ENCODE data around the gene DDRGK1.
A peak's percentile ranks its signal among the peaks of the same experiment; 100 is the strongest.
"Not testable (repeated sequence)": the region's sequence is repeated elsewhere in the genome, so short reads cannot be mapped to it uniquely, and the experiment has no call there.

Gene DDRGK1

DNA sequence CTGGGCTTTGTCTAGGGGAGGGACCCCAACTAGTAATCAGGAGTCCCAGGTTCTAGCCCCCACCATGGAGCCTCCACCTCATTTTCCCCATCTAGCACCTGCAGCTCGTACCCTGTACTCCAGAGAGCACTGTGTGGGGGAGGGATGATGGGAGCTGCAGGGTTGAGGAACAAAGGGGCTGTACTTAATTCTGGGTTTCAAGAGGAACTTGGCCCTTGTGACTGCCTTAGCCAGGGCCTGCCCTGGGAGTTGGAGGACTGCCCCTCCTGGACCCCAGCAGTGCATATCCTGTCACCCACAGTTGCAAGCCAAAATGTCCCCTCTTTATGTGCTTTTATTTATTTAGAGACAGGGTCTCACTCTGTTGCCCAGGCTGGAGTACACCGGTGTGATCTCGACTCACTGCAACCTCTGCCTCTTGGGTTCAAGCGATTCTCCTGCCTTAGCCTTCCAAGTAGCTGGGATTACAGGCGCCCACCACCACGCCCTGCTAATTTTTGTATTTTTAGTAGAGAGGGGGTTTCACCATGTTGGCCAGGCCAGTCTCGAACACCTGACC, 11.0 kb upstream of the DDRGK1 start:
- not testable (repeated sequence) for DNase-seq (ENCODE audit: low spot score)

DNA sequence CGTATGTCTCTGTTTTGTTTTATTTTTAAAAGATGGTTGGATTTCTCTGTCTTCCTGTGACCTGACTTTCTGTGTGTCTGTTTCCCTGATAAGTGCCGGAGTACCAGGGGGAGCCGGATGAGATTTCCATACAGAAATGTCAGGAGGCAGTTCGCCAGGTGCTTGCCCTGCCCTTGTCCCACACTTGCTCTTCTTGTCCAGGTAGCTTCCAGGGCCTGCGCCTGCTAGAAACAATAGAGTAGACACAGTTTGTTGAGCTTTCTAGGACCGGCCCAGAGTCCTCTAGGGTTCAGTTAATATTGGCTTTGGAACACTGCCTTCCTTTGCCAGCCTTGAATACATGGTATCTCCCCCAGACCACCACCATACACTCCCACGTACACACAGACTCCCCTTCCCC, 8.7 kb upstream of the DDRGK1 start:
- DNase-seq (ENCODE audit: low spot score) = no peak

DNA sequence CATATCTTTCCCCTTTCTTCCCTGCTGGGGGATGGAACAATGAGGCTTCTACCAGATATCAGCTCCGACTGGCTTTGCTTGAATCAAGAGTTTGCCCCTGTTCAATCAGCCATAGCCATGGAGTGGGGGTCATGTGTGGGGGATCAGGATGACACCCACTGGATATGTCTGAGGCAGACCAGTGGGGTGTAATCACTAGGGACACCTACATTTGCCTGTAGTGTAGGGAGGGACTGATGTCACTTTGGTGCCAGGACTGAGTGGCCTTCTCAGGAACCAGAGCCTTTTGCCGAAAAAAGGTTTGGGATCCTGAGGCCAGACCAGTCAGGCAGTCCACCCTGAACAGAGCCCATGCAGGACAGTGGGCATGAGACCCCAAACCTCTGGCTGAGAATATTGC, 5.9 kb upstream of the DDRGK1 start:
- DNase-seq (ENCODE audit: low spot score) = no peak

DNA sequence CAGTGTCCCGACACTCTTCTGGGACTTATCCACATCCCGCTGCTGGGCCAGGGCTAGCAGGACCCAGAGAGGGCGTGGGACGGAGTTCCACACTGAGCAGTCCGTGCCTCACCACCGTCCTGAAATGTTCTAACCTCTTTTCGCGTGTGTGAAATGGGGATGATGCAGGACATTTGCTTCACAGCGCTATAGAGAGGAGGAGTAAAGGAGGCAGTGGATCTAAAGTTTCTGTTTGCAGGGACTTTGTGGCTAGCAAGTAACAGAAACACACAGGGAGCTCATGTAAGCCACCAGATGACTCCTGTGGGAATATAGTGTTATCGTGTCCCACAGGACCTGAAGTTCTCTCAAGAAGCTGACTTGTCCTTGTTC, 5.5 kb upstream of the DDRGK1 start:
- no peak for DNase-seq (ENCODE audit: low spot score)

DNA sequence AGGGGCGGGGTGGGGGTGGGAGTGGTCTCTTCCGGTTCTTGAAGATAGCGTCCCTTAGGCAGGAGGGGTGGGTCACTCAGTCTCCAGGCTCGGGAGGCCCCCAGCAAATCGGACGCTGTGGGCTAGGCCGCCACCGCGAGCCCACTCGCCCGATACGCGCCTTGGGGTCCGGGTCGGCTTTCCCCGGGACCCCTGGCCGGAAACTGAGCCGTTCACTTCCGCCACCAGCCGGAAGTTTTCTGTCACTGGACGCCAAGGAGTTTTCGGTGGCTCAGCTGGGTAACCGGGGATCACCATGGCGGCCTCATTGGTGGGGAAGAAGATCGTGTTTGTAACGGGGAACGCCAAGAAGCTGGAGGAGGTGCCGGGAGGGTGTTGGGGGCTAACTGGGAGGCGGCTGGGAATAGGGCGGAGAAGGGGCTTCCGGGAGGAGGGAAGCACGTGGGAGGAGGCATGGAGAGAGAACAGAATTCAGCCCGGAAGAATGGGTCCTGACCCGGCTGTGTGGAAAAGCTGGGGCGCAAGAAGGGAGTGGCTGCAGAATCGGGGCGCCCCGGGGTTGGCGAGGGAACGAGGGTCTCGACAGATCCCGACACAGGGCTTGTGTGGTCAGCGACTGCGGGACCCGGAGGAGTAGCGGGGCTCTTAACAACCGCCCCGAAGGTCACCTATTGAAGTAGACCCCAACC, 4.9 kb upstream of the DDRGK1 start, which contains the start of gene ITPA:
Gene ITPA (plus strand): TSS at position 242 of the 689 bp plus-strand sequence. CDS start 54 bp downstream, at position 296.
- DNase-seq (ENCODE audit: low spot score) = peak; percentile 51

DNA sequence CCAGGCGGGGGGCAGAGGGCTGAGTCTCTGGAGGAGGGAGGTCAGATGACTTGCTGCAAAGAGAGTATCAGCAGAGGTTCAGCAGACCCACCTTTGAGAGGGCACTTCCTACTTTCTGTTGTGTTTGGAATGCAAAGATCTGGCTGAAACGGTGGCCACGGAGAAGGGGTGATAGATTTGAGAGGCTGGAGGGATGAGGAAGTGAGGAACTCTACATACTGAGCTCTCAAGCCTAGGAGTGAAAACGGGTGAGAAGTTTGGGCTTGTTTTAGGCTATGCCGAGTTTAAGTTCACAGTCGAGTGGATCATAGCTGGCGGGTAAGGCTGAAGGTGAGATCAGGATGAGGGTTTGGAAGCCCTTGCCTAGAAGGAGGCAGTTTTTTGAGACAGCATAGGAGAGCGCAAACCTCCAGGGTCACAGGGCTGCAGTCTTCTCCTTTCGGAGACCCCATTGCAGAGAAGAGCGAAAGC, 4.3 kb upstream of the DDRGK1 start:
- DNase-seq (ENCODE audit: low spot score) = no peak

DNA sequence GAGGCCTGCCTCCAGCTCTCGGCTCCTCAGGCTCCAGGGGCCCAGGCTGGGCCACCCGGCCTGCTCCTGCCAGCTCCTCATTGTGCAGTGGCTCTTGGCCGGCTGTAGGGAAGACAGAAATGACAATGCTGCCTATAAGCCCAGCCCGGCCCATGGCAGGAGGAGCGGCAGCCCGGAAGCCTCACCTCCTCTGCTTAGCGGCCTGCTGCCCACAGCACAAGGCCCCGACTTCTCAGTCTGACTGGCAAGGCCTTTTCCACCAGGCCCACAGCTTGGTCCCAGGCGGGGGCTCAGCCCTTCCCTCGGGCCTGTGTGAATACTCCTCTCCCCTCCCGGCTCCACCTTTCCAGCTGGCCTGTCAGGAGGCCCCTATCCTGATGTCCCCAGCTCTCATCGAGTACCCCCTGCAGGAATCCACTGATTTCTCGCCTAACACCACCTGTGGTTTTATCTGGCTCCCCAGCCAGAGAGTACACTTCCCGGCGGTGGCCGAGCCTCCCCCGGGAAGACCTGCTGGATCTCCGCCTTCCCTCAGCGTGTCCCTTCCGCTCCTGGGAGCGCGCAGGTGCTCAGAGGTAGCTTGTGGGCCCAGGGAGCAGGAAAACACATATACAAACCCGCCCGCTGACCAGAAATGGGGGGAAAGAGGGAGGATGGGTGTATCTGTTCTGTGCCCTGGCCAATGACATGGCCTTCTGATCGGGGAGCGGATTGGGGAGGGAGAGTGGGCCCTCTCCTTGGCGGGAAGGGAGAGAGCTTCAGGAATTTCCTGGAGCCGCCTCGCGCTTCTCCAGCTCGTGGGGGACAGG, 963 bp downstream of the DDRGK1 start:
- DNase-seq (ENCODE audit: low spot score) = no peak

DNA sequence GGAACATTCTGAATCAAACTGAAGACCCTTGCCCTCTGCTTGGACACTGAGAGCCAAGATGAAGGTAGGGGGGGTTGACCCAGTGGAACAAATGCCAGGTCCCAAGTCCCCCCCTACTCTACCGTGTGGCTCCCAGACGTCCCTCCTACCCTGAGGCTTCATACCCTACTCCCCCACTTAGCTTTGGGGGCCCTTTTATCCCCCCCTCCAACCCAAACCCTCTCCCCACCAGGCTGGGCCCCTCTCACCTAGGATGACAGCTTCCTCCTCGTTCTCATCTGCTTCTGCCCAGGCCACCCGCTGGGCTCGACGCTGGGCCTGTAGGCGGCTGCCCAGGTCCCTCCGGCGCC, 1.5 kb downstream of the DDRGK1 start:
- no peak for DNase-seq (ENCODE audit: low spot score)

DNA sequence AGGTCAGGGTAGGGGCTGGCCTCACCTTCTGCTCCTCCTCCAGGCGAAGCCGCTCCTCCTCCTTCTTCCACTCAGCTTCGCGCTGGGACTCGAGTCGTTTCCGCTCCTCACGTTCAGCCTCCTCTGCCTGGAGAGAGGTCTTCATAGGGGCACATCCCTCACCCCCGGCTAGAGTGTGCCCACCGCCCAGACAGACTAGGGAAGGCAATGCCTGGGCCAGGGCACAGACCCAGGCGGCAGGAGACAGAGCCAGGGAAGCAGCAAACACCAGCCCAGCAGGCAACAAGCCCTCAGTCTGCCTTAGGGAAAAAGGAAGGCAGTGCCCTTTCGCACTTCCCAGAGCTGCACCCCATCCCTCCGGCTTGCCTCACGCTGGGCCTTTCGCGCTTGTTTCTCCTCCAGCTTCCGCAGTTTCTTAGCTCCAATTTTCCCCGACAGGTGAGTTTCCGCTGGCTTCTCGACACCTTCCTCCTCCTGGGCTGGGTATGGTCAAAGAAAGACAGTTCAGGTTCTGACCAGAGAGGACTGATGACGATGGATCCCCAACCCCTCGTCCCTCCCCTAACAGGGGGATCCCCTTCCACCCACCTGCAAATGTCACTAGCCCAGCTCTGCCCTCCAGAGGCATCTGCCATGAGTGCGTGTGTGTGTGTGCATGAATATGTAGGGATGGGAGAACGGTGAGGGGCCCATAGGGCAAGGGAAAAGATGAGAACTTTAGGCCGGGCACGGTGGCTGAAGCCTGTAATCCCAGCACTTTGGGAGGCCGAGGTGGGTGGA, 4.3 kb downstream of the DDRGK1 start:
- no peak for DNase-seq (ENCODE audit: low spot score)

DNA sequence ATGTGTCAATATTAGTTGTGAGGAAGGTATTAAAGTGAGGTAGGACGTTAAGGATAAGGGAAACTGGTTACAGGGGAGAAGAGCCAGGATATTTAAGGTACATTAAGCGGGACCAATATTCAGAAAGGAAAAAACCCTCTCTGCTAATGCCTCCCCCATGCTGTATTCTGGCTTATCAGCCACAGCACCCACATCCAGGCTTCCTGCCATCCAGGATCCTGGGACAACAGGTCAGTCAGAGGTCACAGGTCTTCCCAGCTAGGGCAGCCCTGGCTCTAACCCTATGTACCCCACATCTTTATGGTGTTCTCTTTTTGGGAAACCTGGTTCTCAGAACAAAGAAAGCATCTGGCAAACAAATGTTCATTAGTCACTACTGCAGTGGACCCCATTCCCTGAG, 5.3 kb downstream of the DDRGK1 start:
- DNase-seq (ENCODE audit: low spot score) = no peak

DNA sequence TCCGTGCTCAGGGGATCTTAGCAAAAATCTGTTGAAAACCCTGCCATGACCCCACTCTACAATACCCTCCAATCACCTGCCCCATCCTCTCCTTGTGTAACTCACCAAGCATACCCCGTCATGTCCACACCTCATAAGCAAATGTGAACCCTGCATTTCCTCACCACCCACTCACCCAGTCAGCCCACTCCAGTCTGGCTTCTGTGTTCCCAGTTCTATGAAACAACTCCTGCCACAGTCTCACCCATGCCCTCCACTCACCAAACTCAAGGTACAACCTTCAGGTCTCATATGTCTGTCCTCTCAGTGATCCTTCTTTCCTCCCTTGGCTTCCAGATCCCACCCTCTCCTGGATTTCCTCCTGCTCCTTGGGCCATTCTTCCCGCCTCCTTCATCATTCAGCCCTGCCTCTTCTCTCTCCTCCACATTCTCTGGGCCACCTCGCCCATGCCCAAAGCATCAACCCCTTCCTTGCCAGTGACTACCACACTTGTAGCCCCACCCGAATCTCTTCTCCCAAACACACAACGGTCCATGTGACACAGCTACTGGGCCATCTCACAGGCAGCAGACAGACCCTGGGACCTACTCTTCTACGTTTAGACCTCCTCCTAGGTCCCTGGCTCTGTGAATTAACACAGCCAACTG, 8.8 kb downstream of the DDRGK1 start:
- DNase-seq (ENCODE audit: low spot score) = no peak

DNA sequence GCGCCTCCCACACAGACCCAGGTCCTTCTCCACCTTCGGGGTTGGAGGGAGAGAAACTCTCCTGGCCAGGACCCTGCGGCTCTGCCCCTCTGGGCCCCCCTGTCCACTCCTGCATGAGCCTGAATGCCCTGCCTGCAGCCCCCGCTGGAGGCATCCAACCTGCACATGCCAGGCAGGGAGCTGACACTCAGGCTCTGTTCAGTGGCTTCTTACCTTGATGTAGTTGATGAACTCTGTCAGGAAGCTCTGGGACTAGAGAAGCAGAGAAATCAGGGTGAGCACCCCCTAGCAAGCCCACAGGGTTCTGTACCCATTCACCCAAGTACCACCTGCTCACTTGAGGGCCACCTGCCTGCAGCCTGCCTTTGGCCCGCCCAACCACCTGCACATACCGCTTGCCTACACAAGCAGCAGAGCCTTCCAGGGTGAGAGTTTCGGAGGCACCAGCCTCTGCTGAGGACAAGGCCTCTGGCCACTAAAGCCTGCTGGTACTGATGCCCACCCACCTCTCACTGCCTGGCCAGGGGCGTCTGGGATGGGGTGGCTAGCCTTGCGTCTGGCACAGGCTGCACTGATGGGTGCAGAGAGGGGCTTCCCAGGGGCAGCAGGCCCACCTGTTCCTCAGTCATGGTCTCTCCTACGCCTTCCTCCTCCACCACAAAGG, 9.7 kb downstream of the DDRGK1 start:
- DNase-seq (ENCODE audit: low spot score) = no peak

DNA sequence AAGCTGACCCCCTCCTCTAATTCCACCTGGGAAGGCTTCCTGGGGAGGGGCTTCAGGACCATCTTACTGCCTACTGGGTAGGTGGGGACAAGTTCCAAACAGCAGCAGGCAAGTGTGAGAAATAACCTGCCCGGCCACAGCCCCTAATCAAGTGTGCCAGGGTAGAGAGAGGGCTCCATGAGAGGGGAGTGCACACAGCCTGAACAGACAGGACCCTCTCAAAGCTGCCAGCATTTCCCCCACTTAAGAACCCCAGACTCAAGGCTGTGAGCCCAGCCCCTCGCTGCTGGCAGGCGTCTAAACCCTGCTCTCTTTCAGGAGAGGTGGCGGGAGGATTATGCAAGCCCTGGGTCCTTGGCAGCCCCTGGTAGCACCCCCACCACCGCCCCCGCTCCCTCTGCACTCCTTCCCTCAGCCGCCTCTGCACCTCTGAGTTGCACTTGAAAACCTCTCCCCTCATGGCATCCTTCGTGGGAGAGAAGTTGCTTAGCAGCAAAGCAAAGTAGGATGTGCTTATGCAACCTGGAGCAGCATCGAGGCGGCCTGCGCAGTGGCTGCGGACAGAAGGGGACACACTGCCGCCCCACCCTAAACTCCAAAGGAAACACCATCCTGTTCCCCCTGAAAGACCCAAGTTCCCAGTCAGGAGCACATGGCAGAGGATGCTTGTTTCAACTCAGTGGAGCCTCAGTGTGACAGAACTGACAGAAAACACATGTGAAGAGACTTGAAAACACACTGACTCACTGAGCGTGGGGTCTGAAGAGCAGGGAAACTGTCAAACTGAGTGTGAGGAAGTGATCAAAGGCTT, 10.5 kb downstream of the DDRGK1 start:
- no peak for DNase-seq (ENCODE audit: low spot score)

DNA sequence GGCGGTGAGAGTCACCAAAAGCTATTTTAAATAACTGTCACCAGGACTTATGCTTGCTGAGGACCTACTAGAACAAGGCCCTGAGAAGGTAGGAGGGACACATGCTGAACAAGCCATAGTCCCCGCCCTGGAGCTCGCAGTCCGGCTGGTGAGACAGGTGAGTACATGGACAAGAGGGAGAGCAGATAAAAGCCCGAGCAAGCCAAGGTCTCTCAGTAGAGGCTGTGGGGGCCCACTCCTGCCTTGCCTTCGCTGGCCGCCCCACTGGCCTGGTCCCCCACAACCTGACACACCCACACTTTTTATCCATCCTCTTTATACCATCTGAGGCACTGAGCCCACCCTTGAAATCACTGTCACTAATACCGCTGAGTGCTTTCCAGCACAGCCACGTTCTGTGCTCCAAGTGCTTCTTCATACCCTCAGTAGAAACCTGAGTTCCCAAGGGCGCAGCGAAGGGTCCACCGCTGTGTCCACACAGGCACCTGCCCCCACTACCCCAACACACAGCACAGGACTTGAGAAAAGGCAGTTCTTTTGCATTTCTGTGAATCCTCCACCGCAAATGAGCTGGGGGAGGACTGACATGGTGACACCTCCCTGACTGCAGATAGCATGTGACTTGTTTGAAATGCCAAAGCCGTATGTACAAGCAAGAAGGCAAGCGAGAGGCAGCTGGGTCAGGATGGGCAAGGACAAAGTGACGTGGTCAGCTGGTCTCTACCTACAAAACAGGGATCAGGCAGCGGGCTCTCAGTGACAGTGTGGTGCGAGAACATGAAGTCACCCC, 12.1 kb downstream of the DDRGK1 start:
- DNase-seq (ENCODE audit: low spot score) = no peak

DNA sequence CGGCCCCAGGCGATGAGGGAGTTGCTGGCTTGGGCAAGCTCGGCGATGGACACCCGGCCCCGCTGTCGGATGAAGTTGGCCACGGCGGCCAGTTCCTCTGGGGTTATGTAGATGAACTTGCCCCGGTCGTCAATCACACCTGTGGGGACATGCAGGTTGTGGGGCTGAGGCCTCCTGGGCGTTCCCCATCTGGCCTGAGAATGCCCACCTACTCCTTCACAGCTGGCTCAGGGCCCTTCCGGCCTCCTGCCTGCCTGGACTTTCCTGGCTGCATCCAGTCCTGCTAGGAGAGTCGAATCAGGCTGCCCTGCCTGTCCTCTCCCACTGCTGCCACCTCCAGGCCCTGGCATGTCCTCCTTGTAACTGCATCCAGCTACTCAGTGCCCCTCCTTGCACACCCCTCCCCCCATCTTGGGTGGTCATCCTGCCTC, 13.8 kb downstream of the DDRGK1 start:
- DNase-seq (ENCODE audit: low spot score) = no peak

DNA sequence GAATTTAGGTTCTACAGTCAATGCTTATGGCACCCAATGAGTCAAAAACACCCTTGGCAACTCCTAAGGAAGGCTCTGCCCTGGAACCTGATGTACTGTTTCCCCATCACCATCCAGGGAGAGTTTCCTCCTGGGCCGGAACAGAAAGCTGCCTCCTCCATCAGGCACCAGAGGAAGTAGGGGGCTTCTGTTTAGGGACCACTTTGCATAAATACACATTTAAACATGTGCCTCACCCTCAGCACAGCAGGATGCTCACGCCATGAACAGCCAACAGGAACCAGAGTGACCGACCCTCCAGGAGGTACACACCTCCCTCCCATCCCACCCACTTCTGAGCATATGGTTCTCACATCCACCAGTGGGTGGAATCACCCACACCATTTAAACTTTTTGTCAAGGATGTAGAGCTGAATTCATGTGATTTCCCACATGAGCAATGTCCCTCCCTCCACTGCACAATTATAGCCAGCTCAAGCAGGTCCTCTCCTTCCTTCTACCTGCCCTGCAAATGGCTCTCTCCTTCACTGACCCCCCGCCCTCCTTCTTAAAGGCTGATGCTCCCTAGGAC, 14.8 kb downstream of the DDRGK1 start:
- no peak for DNase-seq (ENCODE audit: low spot score)

DNA sequence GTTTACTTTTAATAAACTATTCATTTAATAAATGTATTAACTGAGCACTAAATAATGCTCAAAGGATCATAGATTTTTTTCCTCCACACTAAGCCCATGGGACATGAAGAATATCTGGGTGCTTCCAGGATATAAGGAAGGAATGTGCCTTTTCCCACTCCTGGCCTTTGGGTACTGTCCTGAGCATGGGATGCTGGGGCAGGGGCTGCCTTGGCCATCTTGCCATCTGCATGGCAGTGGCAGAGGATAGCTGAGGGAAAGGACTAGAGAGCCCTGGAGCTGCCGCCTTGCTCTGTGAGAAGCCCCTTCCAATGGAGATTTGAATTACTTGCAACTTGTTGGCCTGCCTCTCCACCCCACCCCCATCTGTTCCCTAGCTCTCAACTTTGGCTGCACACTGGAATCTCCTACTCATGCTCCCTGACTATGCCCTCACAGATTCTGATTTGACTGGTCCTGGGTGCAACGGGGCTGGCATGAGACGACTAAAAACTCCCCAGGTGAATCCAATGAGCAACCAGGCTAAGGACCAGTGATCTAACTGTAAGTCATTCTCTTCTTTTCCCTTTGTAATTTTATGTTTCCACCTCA, 15.6 kb downstream of the DDRGK1 start:
- DNase-seq (ENCODE audit: low spot score) = no peak

DNA sequence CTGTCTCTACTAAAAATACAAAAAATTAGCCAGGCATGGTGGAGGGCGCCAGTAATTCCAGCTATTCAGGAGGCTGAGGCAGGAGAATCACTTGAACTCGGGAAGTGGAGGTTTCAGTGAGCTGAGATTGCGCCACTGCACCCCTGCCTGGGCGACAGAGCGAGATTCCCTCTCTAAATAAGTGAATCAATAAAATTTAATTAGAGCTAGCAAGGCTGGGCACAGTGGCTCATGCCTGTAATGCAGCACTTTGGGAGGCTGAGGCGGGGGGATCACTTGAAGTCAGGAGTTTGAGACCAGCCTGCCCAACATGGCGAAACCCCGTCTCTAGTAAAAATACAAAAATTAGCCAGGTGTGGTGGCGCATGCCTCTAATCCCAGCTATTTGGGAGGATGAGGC, 16.6 kb downstream of the DDRGK1 start:
- DNase-seq (ENCODE audit: low spot score) = not testable (repeated sequence)

Measured in CD4-positive, alpha-beta T cell treated with Interleukin-6 at 100 ng/mL for 8 hours (primary cell).